Right lobe of liver (tissue), 4 donors: Measurements from ENCODE around the gene CFAP46.

ENCODE experiments used
- CTCF ChIP-seq, 4 donors: fragments of 200-600 bp in 3 of 4; fragments of 450-650 bp in 1 of 4; IDR thresholded peaks; one replicate each; pipeline versions ENCODE4 v1.5.1 to v1.8.0; 2016 to 2022; ENCODE audit warnings: antibody characterized with exemption in 4 of 4, mild to moderate bottlenecking in 2 of 4
- POLR2A ChIP-seq: fragments of 450-650 bp; IDR thresholded peaks from one replicate; pipeline ENCODE4 v1.6.1; 2017; ENCODE audit warnings: antibody characterized with exemption, mild to moderate bottlenecking
- donor health status: DM: no; HTN: no; CAD: no.
- donor health status: DM: no; HTN: no; CAD: no.
- donor health status: DM: no; HTN: yes; CAD: no.

- TF ChIP-seq POLR2A = no peak
- TF ChIP-seq CTCF (IDR thresholded peaks at IDR 0.05) = no peak
Observed at GRCh38 chr10:132946311-132946710, 3.9 kb upstream of the CFAP46 start.
